ENCODE results near the gene RBM38. TPM values are rescaled to one million over a fixed set of nuclear protein-coding genes. Genes with fewer than 3 reads are reported as not detected.

The RBM38 gene
- total and polyA plus RNA-seq, 10 of the 15 experiments (the other 5 are each of a cell fraction or from before 2014, with no cell fraction given): 0.32 to 118 (median 25.2) TPM

GRCh38 chr20:57396212-57396983, 5.2 kb downstream of the RBM38 start:
- SMC1A ChIA-PET (ENCODE audit: uncharacterized antibody, unreplicated experiment): interaction anchor here (1.0 to 4.7 kb wide), 4 partner anchors 16 to 85 kb away, joined by 3 to 29 read pairs (median 18); no protein-coding TSS in a partner anchor
- RAD21 ChIA-PET (ENCODE audit: unreplicated experiment): interaction anchor here (1.0 to 1.8 kb wide), 4 partner anchors 15 to 99 kb away, joined by 3 to 5 read pairs (median 4); no protein-coding TSS in a partner anchor
- Histone ChIP-seq H4K20me1 (ENCODE audit: control insufficient read depth, insufficient read depth) (peaks cover 11% of the 10 kb centered on the region), H3K4me1 (ENCODE audit: control insufficient read depth, insufficient read depth, low read length) (peaks cover 69% of the 10 kb centered on the region), H3K9me3 (replicated peaks; ENCODE audit: control insufficient read depth, insufficient read depth, low read length) (no peaks in the 10 kb centered on the region), H3K27ac (ENCODE audit: control insufficient read depth, insufficient read depth) (peak overlapping the region; percentile 97), H3K9ac (ENCODE audit: control insufficient read depth, insufficient read depth, low read length) (peak overlapping the region; percentile 40; the same call in 1 of the 2 replicates), H3K4me3 (peak overlapping the region; percentile 59; the same call in 1 of the 2 replicates), H3K27me3 (replicated peaks in 1 of 2; ENCODE audit: control insufficient read depth in 2 of 2, insufficient read depth in 2 of 2, low read length in 1 of 2) (no peaks in the 10 kb centered on the region), H3K79me2 (ENCODE audit: control insufficient read depth, insufficient read depth, low read length) (peaks cover 97% of the 10 kb centered on the region), H3K36me3 (ENCODE audit: control insufficient read depth in 2 of 2, insufficient read depth in 2 of 2, low read length in 1 of 2) (peaks cover 16 to 27% of the 10 kb centered on the region in 2 experiments), H3K4me2 (ENCODE audit: control insufficient read depth, insufficient read depth) (peak overlapping the region; percentile 99), H2AFZ (ENCODE audit: control insufficient read depth, low read depth, low read length) (no peak overlapping the region)
- DNase-seq (ENCODE audit: low read depth, low spot score): no peak
- in situ Hi-C loops (cut with MboI): loop anchor here (10.0 to 25.0 kb wide), 4 partner anchors 288 to 1608 kb away; partner anchors contain the start of genes CTSZ and STX16
- TF ChIP-seq BACH1 (IDR thresholded peaks at IDR 0.05; ENCODE audit: borderline replicate concordance): 0 out of 2 replicates have a peak, but pooled peaks have one; percentile 12
- TF ChIP-seq MXI1 (IDR thresholded peaks at IDR 0.05; ENCODE audit: low read depth, low read length): peak; percentile 25; the same call in 1 of the 2 replicates
- TF ChIP-seq SMARCA5 (IDR thresholded peaks at IDR 0.05): peak; percentile 89
- TF ChIP-seq IRF4 (IDR thresholded peaks at IDR 0.05; ENCODE audit: low read depth, low read length): no peak
- ATAC-seq: no peak
- intact Hi-C loops (cut with micrococcal nuclease; ENCODE audit: unreplicated experiment): loop anchor here (5.0 to 10.0 kb wide), 2 partner anchors 221 to 288 kb away; no protein-coding TSS in a partner anchor
- WGBS (ENCODE audit: insufficient coverage, insufficient replicate concordance, low lambda C conversion rate, missing lambda C conversion rate): 77% methylated on average over 16 of the region's 16 CpGs
- POLR2A ChIA-PET: interaction anchor here (1.0 to 6.9 kb wide), 5 partner anchors 7 to 97 kb away, joined by 3 to 58 read pairs (median 17); partner anchors contain the start of gene RBM38
- BruUV-seq (replicated peaks): no TSS peak
- CTCF ChIA-PET: interaction anchor here (0.5 to 4.4 kb wide), 6 partner anchors 15 to 97 kb away, joined by 3 to 28 read pairs (median 3); no protein-coding TSS in a partner anchor
- FAIRE-seq: no peak

All from GM12878 (cell line).